Dendritic cell treated with granulocyte-macrophage colony-stimulating factor and Interleukin-4, amounts not matched to agents 40 ng/mL and 50 ng/mL, for 4 days (primary cell): ENCODE results near the gene PCSK7.

Source experiments
- H3K27ac Mint-ChIP-seq: one replicate; pipeline ENCODE4 v1.8.0; 2022; ENCODE audit warnings: mild to moderate bottlenecking, mixed read lengths
- H3K27me3 Mint-ChIP-seq: one replicate; pipeline ENCODE4 v1.8.0; 2022; ENCODE audit warnings: mild to moderate bottlenecking, mixed read lengths
- H3K36me3 Mint-ChIP-seq: one replicate; pipeline ENCODE4 v1.8.0; 2022; ENCODE audit warnings: low read depth, mixed read lengths
- H3K4me1 Mint-ChIP-seq: one replicate; pipeline ENCODE4 v1.8.0; 2022; ENCODE audit warnings: low read depth, mixed read lengths
- H3K4me3 Mint-ChIP-seq: one replicate; pipeline ENCODE4 v1.8.0; 2022; ENCODE audit warnings: mild to moderate bottlenecking, moderate library complexity, mixed read lengths
- H3K9me3 Mint-ChIP-seq: one replicate; pipeline ENCODE4 v1.8.0; 2022; ENCODE audit warnings: mixed read lengths
- intact Hi-C: fragments of 100-400 bp; cut with micrococcal nuclease; formaldehyde crosslinking; loops from one replicate; pipeline ENCODE4 v1.15.0; 2022

Gene PCSK7

DNA sequence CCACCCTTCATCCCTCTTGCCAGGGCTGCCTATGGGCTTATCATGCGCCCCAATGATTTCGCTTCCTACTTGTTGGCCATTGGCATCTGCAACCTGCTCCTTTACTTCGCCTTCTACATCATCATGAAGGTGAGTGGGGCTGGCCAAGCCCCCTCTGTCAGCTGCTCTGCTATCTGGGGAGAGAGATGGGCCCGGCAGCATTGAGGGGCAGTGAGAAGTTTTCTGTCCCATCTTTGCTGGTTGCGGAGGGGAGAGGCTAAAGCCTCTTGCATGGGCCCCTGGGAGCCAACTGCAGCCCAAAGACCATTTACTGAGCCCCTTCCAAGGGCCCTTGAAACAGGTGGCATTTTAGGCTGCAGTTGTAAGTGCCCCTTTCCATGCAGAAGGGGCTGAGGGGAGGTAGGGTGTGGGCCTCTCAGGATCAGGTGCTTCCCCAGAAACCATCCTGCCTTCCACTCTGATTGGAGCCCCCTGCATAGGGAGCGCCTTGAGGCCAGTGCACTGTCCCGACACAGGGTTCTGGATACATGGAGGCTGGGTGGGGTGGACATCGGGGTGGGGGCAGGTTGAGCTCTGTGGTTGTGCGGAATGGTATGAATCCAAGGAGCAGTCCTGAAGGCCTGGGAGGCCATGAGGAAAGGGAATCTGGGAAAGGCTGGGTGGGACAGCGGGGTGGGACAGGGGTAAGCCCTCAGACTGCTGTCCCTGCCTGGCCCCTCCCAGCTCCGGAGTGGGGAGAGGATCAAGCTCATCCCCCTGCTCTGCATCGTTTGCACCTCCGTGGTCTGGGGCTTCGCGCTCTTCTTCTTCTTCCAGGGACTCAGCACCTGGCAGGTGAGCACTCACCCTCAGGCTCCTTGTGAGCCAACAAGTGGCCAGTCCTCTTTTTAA is 38.5 kb downstream of the PCSK7 start:
- intact Hi-C loops = no loop called here
- peaks cover 68% of the 10 kb centered on the region for H3K4me1 Mint-ChIP-seq
- H3K27ac Mint-ChIP-seq = peak overlapping the region; percentile 20
- H3K27me3 Mint-ChIP-seq = no peaks in the 10 kb centered on the region
- no peak overlapping the region for H3K4me3 Mint-ChIP-seq
- H3K9me3 Mint-ChIP-seq = no peaks in the 10 kb centered on the region
- peaks cover 100% of the 10 kb centered on the region for H3K36me3 Mint-ChIP-seq

- no peaks in the 10 kb centered on the region for H3K9me3 Mint-ChIP-seq
- intact Hi-C loops = no loop called here
- H3K27me3 Mint-ChIP-seq = no peaks in the 10 kb centered on the region
- H3K36me3 Mint-ChIP-seq = peaks cover 100% of the 10 kb centered on the region
- peaks cover 70% of the 10 kb centered on the region for H3K4me1 Mint-ChIP-seq
- peak overlapping the region; percentile 20 for H3K27ac Mint-ChIP-seq
- no peak overlapping the region for H3K4me3 Mint-ChIP-seq
These were observed 39.4 kb downstream of the PCSK7 start for GRCh38 chr11:117192401-117192875.

DNA sequence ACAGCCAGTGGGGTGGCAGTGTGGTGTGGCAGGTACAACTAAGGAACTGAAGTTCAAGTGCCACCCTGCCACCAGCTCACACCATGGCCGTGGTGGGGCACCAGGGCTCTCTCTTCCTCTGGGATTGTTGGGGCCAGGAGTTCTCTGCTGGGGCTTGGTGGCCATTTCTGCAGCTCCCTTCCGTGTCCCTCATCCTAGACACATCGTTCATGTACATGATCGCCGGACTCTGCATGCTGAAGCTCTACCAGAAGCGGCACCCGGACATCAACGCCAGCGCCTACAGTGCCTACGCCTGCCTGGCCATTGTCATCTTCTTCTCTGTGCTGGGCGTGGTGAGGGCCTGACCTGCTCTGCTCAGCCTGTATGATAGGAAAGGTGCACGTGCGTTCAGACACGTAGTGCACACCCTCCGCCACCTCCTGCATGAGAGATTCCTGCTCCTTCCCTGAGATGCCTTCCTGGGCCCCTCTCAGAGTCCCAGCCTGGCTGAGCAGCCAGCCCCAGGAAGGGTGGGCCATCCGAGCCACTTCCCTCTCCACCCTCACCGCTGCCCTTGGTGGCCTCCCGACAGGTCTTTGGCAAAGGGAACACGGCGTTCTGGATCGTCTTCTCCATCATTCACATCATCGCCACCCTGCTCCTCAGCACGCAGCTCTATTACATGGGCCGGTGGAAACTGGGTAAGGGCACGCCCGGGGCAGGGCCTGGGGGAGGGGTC is 40.0 kb downstream of the PCSK7 start:
- Mint-ChIP-seq H3K4me3 (no peak overlapping the region), H3K36me3 (peaks cover 100% of the 10 kb centered on the region), H3K27ac (peak overlapping the region; percentile 20)

DNA sequence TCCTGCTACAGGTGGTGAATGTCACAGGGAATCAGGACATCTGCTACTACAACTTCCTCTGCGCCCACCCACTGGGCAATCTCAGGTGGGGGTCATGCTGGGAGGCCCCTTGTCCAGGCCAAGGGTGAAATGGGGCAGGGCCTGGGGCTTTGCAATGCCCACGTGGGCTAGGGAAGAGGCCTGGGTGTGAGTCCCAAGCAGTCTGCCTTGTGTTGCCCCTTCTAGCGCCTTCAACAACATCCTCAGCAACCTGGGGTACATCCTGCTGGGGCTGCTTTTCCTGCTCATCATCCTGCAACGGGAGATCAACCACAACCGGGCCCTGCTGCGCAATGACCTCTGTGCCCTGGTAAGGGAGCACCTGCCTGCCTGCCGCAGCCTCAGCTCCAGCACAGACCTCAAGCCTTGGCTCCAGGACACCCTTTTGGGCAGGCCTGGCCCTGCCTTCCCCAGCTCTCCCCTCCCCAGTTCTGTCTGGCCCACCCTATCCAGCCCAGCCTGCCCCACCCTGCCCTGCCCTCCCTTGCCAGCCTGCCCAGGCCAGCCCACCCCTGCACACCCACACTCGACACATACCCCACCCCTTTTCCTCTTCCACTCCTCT is 41.8 kb downstream of the PCSK7 start:
- H3K4me3 Mint-ChIP-seq = no peak overlapping the region
- H3K9me3 Mint-ChIP-seq = no peaks in the 10 kb centered on the region
- H3K4me1 Mint-ChIP-seq = peaks cover 81% of the 10 kb centered on the region
- intact Hi-C loops = loop anchor here (1.0 kb wide), 1 partner anchor 9 kb away; no protein-coding TSS in a partner anchor
- H3K27ac Mint-ChIP-seq = peak overlapping the region; percentile 84
- H3K27me3 Mint-ChIP-seq = no peaks in the 10 kb centered on the region
- H3K36me3 Mint-ChIP-seq = peaks cover 100% of the 10 kb centered on the region

More for the DNA sequence above, 40.0 kb downstream of the PCSK7 start:
- H3K9me3 Mint-ChIP-seq = no peaks in the 10 kb centered on the region
- H3K27me3 Mint-ChIP-seq = no peaks in the 10 kb centered on the region
- H3K4me1 Mint-ChIP-seq = peaks cover 73% of the 10 kb centered on the region
- intact Hi-C loops = no loop called here

DNA sequence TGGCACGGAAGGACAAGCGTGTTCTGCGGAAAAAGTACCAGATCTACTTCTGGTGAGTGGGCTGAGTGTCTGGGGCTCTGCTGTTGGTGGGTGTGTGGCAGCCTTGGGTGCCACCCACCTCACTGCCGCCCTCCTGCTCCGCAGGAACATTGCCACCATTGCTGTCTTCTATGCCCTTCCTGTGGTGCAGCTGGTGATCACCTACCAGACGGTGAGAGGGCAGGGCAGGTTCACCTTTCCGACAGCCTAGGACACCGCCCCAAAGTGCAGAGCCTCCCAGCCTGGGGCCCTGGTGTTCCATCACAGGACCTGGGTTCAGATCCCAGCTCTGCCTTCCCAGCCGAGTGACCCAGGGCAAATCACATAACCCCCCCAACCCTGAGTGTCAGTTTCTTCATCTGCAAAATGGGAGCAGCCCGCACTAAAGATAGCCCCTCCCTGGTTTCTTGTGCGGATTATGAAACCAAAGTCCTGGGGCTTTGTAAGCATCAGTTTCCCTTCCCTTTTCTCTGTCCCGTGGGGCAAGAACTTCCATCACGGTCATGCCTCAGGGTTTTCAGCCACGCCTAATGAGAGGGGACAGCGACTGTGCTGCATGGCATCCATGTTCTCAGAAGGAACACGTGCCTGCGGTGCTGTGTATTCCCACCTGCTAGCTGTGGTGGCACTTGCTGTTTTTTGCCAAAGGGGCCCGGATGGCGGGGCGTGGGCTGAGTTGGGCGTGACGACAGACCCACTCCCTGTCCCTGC is 42.5 kb downstream of the PCSK7 start:
- H3K9me3 Mint-ChIP-seq = no peaks in the 10 kb centered on the region
- peaks cover 99% of the 10 kb centered on the region for H3K36me3 Mint-ChIP-seq
- H3K4me1 Mint-ChIP-seq = peaks cover 79% of the 10 kb centered on the region
- peak overlapping the region; percentile 54 for H3K4me3 Mint-ChIP-seq
- no peaks in the 10 kb centered on the region for H3K27me3 Mint-ChIP-seq
- H3K27ac Mint-ChIP-seq = peak overlapping the region; percentile 84
- intact Hi-C loops = loop anchor here (1.0 kb wide), 1 partner anchor 8 kb away; no protein-coding TSS in a partner anchor

DNA sequence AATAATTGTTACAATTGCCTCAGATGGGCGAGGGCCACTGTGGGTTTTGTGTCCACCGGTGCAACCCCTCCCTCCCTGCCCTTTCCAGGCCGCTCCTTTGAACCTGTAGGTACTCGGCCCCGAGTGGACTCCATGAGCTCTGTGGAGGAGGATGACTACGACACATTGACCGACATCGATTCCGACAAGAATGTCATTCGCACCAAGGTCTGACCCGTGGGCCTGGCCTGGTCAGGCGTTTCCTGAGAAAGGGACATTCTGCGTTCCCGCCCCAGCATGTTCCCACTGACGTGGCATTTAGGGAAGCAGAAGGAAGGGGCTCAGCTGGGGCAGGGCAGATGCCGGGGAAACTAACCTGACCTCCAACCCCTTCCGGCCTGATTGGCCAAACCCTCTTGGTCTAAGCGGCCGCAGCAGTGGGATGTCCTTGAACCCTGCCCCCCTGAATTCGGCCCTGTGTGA is 43.2 kb downstream of the PCSK7 start:
- H3K9me3 Mint-ChIP-seq = no peaks in the 10 kb centered on the region
- peaks cover 77% of the 10 kb centered on the region for H3K4me1 Mint-ChIP-seq
- H3K27me3 Mint-ChIP-seq = no peaks in the 10 kb centered on the region
- intact Hi-C loops = loop anchor here (1.0 kb wide), 1 partner anchor 7 kb away; no protein-coding TSS in a partner anchor
- H3K36me3 Mint-ChIP-seq = peaks cover 99% of the 10 kb centered on the region
- H3K4me3 Mint-ChIP-seq = peak overlapping the region; percentile 54
- peak overlapping the region; percentile 84 for H3K27ac Mint-ChIP-seq

- H3K9me3 Mint-ChIP-seq = no peaks in the 10 kb centered on the region
- H3K4me1 Mint-ChIP-seq = peaks cover 73% of the 10 kb centered on the region
- intact Hi-C loops = no loop called here
- peak overlapping the region; percentile 84 for H3K27ac Mint-ChIP-seq
- peak overlapping the region; percentile 48 for H3K4me3 Mint-ChIP-seq
- H3K27me3 Mint-ChIP-seq = no peaks in the 10 kb centered on the region
- peaks cover 99% of the 10 kb centered on the region for H3K36me3 Mint-ChIP-seq
These were observed 43.9 kb downstream of the PCSK7 start for GRCh38 chr11:117187799-117188481.

DNA sequence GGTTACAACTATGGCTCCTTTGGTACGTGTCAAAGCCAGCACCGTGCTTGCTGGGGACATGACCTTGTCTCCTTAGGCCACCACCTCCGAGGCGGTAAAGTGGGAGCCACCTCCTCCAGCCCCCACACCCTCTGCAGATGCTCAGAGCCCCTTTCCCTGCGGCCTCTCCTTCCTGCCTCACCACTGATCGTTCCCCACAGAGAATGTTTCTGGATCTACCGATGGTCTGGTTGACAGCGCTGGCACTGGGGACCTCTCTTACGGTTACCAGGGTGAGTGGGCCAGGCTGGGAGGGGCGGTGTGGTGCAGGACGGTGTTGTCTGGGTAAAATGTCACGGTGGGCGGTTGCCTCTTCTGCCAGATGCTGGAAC is 44.5 kb downstream of the PCSK7 start:
- peak overlapping the region; percentile 84 for H3K27ac Mint-ChIP-seq
- H3K36me3 Mint-ChIP-seq = peaks cover 99% of the 10 kb centered on the region
- peaks cover 68% of the 10 kb centered on the region for H3K4me1 Mint-ChIP-seq
- H3K4me3 Mint-ChIP-seq = peak overlapping the region; percentile 62
- intact Hi-C loops = no loop called here
- no peaks in the 10 kb centered on the region for H3K27me3 Mint-ChIP-seq
- no peaks in the 10 kb centered on the region for H3K9me3 Mint-ChIP-seq

DNA sequence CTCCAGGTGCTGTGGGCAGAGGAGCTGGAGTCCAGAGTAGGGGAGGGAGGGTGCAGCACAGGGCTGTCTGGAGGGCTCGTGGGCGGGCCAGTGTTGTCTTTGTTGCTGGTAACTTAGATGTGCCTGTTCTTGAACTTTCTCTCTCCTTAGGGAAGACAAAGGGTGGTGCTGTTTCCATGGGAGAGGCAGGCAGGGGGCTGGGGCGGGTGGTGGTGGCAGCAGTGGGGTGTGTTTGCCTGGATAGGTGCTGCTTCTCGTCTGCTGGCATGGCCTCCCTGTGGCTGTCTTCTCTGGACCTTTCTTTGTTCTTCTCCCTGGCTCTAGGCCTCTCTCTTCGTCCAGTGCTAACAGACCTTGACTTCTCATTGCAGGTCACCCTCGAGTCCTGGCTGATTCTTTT is 44.9 kb downstream of the PCSK7 start:
- peak overlapping the region; percentile 84 for H3K27ac Mint-ChIP-seq
- intact Hi-C loops = no loop called here

GRCh38 chr11:117186431-117186761 is 45.5 kb downstream of the PCSK7 start:
- H3K9me3 Mint-ChIP-seq = no peaks in the 10 kb centered on the region
- H3K4me1 Mint-ChIP-seq = peaks cover 68% of the 10 kb centered on the region
- intact Hi-C loops = no loop called here
- peak overlapping the region; percentile 84 for H3K27ac Mint-ChIP-seq
- no peaks in the 10 kb centered on the region for H3K27me3 Mint-ChIP-seq
- H3K36me3 Mint-ChIP-seq = peaks cover 99% of the 10 kb centered on the region
- H3K4me3 Mint-ChIP-seq = peak overlapping the region; percentile 62

More for the DNA sequence above, 44.9 kb downstream of the PCSK7 start:
- Mint-ChIP-seq H3K9me3 (no peaks in the 10 kb centered on the region), H3K4me1 (peaks cover 65% of the 10 kb centered on the region), H3K36me3 (peaks cover 99% of the 10 kb centered on the region), H3K4me3 (peak overlapping the region; percentile 62), H3K27me3 (no peaks in the 10 kb centered on the region)

DNA sequence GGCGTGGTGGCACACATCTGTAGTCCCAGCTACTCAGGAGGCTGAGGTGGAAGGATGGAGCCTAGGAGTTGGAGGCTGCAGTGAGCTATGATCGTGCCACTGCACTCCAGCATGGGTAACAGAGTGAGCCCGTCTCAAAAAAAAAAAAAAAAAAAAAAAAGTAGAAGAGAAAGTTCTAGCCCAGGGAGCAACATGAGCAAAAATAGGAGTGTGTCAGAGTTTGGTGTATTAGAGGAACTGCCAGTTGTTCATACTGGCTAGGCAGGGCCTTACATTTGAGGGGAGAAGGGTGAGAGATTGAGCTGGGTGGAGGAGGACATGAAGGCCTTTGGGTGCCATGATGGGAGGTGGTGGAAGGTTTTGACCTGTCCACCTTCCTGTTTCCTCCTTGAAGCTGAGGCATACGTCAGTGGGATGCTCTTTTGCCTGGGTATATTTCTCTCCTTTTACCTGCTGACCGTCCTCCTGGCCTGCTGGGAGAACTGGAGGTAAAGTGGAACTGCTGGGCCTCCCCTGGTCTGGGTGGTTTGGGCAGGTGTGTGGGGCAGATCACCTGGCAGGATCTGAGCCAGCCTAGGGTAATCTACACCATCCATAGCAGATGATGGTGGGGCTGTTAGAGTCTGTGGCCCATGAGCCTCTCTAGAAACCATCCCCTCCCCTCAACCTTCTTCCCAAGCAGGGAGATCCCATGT is 46.0 kb downstream of the PCSK7 start:
- Mint-ChIP-seq H3K27me3 (no peaks in the 10 kb centered on the region), H3K36me3 (peaks cover 99% of the 10 kb centered on the region), H3K4me1 (peaks cover 73% of the 10 kb centered on the region), H3K9me3 (no peaks in the 10 kb centered on the region), H3K27ac (peak overlapping the region; percentile 84), H3K4me3 (peak overlapping the region; percentile 52)
- intact Hi-C loops = no loop called here

- Mint-ChIP-seq H3K4me3 (no peak overlapping the region), H3K4me1 (peaks cover 71% of the 10 kb centered on the region), H3K27me3 (no peaks in the 10 kb centered on the region), H3K36me3 (peaks cover 93% of the 10 kb centered on the region), H3K27ac (peak overlapping the region; percentile 10), H3K9me3 (no peaks in the 10 kb centered on the region)
- intact Hi-C loops = loop anchor here (5.0 kb wide), 1 partner anchor 37 kb away; no protein-coding TSS in a partner anchor
These were observed 48.0 kb downstream of the PCSK7 start for GRCh38 chr11:117183724-117184349.
